Limb (tissue), 2 donors: ENCODE results near the gene GUCY1A2.
"Not testable (repeated sequence)": the region's sequence is repeated elsewhere in the genome, so short reads cannot be mapped to it uniquely, and the experiment has no call there.

ENCODE experiments used
- DNase-seq, 2 donors: peaks; one replicate each; pipeline ENCODE4 v3.0.0-alpha.2; 2016; ENCODE audit errors: extremely low spot score in 2 of 2

Gene GUCY1A2

DNA sequence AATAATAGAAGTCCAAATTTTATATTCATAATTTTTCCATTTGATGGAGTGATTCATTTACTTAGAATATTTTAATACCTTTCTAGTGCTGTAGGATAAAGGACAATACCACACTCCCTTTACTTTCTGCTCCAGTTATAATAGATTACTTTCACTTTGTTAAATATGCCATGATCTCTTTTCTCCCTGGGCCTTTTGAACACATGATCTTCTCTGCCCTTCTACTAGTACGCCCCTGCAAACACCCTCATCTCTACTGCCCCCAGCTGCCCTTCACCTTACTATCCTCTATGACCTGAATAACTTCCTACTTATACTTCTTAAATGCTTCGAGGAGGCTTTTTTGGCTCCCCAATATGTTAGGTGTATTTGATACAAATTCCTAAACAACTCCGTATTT, 177.3 kb downstream of the GUCY1A2 start:
- no peak for DNase-seq

- no peak for DNase-seq
Observed at GRCh38 chr11:106840146-106840545, 178.1 kb downstream of the GUCY1A2 start.

GRCh38 chr11:106834567-106834966, 183.7 kb downstream of the GUCY1A2 start:
- no peak for DNase-seq

- DNase-seq, result no peak
Observed at GRCh38 chr11:106828976-106829375, 189.3 kb downstream of the GUCY1A2 start.

DNA sequence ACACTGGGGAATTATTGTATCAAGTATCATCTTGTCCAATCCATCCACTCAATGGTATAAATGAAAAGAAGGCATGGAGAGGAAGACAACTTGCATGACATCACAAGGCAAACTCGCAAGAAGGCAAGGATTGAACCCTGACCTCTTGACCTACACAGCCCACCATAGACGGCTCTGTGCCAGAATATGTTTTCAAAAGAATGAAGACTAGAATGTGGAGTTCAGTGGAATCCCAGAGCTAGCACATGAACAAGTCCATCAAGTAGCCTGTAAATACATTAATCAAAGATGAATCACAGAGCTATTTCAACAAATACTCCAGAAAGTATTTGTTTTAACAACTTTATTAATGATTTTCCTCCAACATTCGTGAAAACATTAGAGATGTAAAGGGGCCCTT, 189.7 kb downstream of the GUCY1A2 start:
- DNase-seq, result no peak

- DNase-seq, result no peak
Observed at GRCh38 chr11:106827687-106828086, 190.6 kb downstream of the GUCY1A2 start.

DNA sequence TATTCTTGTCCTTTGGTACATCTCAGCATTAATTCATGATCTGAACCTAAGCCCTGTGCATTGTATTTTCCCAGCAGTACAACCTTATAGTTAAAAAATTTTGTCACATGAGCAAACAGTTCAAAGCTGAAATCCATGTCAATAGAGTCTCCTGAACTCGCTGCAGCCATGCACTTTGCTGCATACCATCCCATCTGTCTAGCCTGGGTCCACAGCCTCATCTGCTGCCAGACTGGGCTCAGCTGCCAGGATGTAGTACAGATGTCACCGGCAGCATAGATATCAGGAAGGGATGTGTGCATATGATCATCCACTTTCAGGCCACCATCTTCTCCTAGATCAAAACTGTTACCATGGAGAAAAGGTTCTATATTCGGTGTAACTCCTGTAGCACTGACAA, 191.7 kb downstream of the GUCY1A2 start:
- DNase-seq, result not testable (repeated sequence)

DNA sequence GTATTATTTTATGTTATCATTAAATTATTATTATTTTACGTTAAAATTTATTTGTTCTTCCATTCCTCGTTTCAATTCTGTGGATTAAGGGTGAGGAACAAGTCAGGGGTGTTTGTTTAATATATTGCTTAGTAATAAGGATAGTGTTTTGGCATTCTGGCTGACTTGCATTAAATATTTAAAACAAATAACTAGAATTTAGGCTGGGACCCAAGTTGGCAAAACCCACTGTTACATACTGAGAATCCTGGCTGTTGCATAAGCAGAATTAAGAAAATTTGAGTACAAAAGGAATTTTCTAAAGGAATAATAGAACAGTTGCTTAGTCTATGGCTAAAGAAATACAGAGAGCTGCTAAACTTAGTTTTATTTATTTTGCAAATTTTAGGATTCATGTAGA, 196.4 kb downstream of the GUCY1A2 start:
- DNase-seq, result no peak

GRCh38 chr11:106821291-106821690, 197.0 kb downstream of the GUCY1A2 start:
- DNase-seq, result no peak

DNA sequence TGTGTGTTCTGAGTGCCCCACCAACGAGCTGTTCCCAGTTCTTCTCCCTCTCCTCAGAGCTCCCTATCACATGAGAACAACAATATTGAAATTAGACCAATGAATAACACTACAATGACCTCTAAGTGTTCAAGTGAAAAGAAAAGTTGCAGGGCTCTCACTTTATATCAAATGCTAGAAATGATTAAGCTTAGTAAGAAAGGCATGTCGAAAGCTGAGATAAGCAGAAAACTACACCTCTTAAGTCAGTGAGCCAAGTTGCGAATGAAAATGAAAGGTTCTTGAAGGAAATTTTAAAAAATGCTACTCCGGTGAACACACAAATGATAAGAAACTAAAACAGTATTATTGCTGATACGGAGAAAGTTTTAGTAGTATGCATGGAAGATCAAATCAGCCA, 199.8 kb downstream of the GUCY1A2 start:
- DNase-seq, result no peak

GRCh38 chr11:106815209-106815608, 203.1 kb downstream of the GUCY1A2 start:
- DNase-seq, result no peak

DNA sequence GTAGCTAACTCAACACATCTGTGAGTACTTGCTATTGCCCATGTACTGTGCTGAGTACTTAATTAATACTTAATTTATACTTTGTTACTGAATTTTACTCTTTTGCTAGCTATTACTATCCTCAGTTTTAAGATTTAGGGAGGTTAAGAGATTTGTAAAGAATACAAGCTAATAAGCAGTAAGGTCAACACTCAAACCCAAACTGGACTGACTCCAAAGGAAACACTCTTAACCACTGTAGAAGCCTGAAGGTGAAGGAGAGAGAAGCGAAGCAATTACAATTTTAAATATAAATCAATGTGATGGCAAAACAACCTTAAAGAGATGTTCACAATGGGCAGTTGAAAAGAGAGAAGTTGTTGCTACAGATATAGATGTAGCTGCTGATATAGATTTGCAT, 204.5 kb downstream of the GUCY1A2 start:
- no peak for DNase-seq

DNA sequence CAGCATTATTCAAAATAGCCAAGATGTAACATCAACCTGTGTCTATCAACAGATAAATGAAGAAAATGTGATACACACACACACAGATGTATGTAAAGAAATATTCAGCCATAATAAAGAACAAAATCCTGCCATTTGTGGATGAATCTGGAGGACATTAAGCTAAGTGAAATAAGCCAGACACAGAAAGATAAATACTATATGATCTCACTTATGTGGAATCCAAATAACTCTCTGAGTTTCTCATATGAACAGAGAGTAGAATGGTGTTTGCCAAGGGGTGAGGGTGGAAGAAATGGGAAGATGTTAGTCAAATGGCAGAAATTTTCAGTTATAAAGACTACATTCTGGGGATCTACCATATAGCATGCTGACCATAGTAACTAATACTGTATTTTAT, 224.2 kb downstream of the GUCY1A2 start:
- DNase-seq, result no peak

DNA sequence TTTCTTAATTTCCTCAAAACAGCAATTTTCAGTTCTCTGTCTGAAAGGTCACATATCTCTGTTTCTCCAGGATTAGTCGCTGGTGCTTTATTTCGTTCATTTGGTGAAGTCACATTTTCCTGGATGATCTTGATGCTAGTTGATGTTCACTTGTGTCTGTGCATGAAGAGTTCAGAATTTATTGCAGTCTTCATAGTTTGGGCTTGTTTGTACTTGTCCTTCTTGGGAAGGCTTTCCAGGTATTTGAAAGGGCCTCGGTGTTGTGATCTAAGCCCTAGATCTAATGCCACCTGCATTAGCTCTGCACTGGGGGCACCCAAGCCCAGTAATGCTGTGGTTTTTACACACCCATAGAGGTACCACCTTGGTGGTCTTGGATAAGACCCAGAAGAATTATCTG, 228.9 kb downstream of the GUCY1A2 start:
- DNase-seq, result no peak

- DNase-seq, result no peak
Observed at GRCh38 chr11:106787454-106787853, 230.8 kb downstream of the GUCY1A2 start.

- no peak for DNase-seq
Observed at GRCh38 chr11:106785913-106786650, 232.2 kb downstream of the GUCY1A2 start.

GRCh38 chr11:106777302-106777701, 241.0 kb downstream of the GUCY1A2 start:
- DNase-seq, result not testable (repeated sequence)

DNA sequence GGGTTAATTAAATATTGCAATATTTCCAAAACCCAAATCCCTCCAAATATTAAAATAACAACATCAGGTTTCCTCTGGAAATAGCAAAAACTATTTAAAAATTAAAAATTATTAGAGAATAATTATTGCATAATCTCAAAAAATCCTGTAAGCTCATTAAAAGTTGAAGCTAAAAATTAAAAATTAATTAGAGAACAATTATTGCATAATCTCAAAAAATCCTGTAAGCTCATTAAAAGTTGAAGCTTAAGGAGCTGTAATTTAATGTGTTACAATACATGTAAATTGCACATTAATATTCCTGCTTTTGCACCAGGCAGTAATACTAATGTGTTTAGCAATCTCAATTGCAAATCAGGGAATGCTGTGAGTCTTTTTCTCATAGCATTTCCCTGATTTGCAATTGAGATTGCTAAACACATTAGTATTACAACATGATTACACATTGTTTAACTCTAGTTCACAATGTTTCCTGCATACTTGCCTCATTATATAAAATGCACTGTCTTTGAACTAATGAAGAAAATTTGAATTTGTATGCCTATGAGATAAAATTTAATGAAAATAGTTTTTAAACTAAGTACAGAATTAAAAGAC, 247.7 kb downstream of the GUCY1A2 start:
- DNase-seq, result no peak

DNA sequence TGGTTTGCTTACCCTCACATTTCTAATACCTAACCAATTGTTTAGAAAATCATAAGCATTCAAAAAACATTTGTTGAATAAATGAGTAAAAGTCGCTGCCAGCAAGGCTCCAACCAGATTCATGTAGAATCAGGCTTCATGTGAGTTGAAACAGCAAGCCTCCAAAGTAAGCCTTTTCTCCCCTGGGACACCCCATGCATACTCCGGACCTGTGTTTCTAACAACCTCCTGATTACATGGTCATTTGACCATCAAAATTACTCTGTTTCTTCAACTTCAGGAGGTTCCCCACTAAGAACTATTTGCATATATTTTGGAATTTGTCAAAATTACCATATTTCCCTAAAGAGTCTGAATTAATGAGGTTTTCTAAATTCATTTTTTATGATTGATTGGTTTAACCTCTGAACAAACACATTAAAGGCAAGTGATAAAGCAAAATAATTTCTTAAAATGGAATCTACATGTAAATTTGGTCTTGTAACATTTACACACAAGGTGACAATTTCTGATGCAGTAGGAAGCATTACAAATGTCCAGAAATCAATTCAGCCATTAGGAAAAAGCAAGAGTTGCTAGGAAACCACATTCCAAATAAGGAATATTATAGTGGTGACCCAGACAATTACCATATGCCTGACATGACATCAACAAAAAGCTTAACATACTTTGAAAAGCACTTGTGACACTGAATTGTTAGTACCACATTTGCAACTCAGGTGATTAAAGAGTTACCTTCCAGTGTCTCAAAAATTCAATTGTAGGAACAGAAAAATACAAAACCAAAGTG, 252.6 kb downstream of the GUCY1A2 start:
- no peak for DNase-seq

- DNase-seq, result no peak
Observed at GRCh38 chr11:106763501-106763900, 254.8 kb downstream of the GUCY1A2 start.

DNA sequence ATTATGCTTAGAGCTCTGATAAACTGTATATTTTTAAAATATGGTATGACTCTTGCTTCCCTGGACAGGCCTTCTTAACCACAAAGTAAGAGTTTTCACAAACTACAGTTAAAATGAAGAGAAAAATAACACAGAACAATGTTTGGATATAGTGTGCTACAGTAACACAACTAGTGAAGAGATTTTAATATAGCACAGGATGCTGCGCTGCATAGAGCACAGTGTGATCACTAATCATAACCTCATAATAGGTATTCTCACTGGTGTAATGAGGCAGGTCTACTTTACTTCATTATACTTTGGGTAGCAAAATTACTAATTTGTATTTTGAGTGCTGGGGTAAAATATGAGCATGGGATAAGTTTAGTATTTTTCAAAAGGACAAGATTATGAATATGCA, 256.5 kb downstream of the GUCY1A2 start:
- DNase-seq, result no peak

DNA sequence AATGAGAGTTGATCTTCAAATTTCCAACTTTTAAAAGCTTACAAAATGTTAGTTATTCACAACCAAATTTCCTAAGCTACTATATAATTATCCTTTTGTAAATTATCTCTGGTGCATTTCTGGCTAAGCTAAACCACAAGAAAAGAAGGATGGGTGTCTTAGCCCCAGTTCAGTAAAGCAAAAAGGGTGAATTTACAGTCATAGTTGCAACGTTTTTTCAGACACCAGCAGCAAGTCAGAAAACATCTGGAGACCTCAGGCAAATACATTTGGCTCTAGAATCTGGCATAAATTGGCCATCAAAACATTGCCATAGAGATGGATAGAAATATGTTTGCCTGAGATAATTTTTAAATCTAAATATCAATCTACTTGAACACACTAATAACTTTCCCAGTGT, 257.0 kb downstream of the GUCY1A2 start:
- no peak for DNase-seq

- no peak for DNase-seq
Observed at GRCh38 chr11:106748059-106748458, 270.2 kb downstream of the GUCY1A2 start.
